Right lobe of liver (tissue), 6 donors: ENCODE results near the gene VAMP5. TPM values are rescaled to one million over a fixed set of nuclear protein-coding genes. Genes with fewer than 3 reads are reported as not detected.

Experiments
- ATAC-seq, 4 donors: fragments of 200-7000 bp; cut with Tn5 transposase; one replicate each; pipeline ENCODE4 v1.9.1; 2020; ENCODE audit warnings: mild to moderate bottlenecking in 4 of 4, moderate library complexity in 4 of 4
- DNase-seq, 3 donors: peaks; one replicate each; pipeline ENCODE4 v3.0.0-alpha.2; 2020
- H3K27ac ChIP-seq, 3 donors: fragments of 200-600 bp; one replicate each; pipeline ENCODE4 v1.8.0; 2022
- H3K27me3 ChIP-seq, 2 donors: fragments of 200-600 bp; one replicate each; pipeline ENCODE4 v1.8.0; 2022
- H3K36me3 ChIP-seq, 4 donors: fragments of 200-600 bp; sonication (generic) in 1 of 4; one replicate each; pipeline versions ENCODE4 v1.5.1 to v1.8.0; 2017 to 2022; ENCODE audit warnings: control low read depth in 1 of 4
- H3K4me1 ChIP-seq, 4 donors: fragments of 200-600 bp; sonication (generic) in 1 of 4; one replicate each; pipeline versions ENCODE4 v1.5.1 to v1.8.0; 2017 to 2022; ENCODE audit warnings: control low read depth in 1 of 4
- H3K4me3 ChIP-seq, 3 donors: fragments of 200-600 bp; one replicate each; pipeline ENCODE4 v1.8.0; 2022
- H3K9me3 ChIP-seq, 4 donors: fragments of 200-600 bp; sonication (generic) in 1 of 4; one replicate each; pipeline versions ENCODE4 v1.5.1 to v1.8.0; 2017 to 2022; ENCODE audit warnings: control low read depth in 1 of 4
- CTCF ChIP-seq, 4 donors: fragments of 200-600 bp in 3 of 4; fragments of 450-650 bp in 1 of 4; IDR thresholded peaks; one replicate each; pipeline versions ENCODE4 v1.5.1 to v1.8.0; 2016 to 2022; ENCODE audit warnings: antibody characterized with exemption in 4 of 4, mild to moderate bottlenecking in 2 of 4
- POLR2A ChIP-seq: fragments of 450-650 bp; IDR thresholded peaks from one replicate; pipeline ENCODE4 v1.6.1; 2017; ENCODE audit warnings: antibody characterized with exemption, mild to moderate bottlenecking
- WGBS: methylation state at CpG from one replicate; pipeline ENCODE4 v1.1.6; 2018; ENCODE audit warnings: low coverage, low lambda C conversion rate; ENCODE audit not compliant: insufficient coverage; ENCODE audit errors: missing lambda C conversion rate; 5-methylcytosine and 5-hydroxymethylcytosine counted together
- intact Hi-C, 2 donors: fragments of 100-400 bp; cut with DNase I; formaldehyde crosslinking; loops; one replicate each; pipeline versions ENCODE4 v1.11.2 to v1.14.1; 2022
- total RNA-seq, 6 experiments: library from RNA; depleted of rRNA in 2 of 6; stranded (reverse); fragments of >200 nt in 2 of 6; fragmentation: NEBNext Ultra II Directional in 3 of 6; extraction: Animal tissue kit (Norgen Biotek cat#: 25700) in 3 of 6; gene quantifications; one replicate each; pipeline versions ENCODE4 v1.1.0 to v1.2.4, GENCODE V29; 2016 to 2023
- donor health status: DM: no; HTN: yes; CAD: no.
- donor health status: DM: no; HTN: no; CAD: no.
- donor health status: DM: no; HTN: no; CAD: no.
- donor health status: DM: no; HTN: yes; CAD: no.
- donor health status: DM: no; HTN: yes; CAD: no.

Gene VAMP5
- total RNA-seq, 6 experiments from 2014 or later, result 27.2 to 50.1 (median 34.7) TPM

- no peak for ATAC-seq
- 30% methylated on average over 3 of the region's 3 CpGs for WGBS
- no peaks in the 10 kb centered on the region for H3K36me3 ChIP-seq
Observed at GRCh38 chr2:85577063-85577385, 7.2 kb upstream of the VAMP5 start.

DNA sequence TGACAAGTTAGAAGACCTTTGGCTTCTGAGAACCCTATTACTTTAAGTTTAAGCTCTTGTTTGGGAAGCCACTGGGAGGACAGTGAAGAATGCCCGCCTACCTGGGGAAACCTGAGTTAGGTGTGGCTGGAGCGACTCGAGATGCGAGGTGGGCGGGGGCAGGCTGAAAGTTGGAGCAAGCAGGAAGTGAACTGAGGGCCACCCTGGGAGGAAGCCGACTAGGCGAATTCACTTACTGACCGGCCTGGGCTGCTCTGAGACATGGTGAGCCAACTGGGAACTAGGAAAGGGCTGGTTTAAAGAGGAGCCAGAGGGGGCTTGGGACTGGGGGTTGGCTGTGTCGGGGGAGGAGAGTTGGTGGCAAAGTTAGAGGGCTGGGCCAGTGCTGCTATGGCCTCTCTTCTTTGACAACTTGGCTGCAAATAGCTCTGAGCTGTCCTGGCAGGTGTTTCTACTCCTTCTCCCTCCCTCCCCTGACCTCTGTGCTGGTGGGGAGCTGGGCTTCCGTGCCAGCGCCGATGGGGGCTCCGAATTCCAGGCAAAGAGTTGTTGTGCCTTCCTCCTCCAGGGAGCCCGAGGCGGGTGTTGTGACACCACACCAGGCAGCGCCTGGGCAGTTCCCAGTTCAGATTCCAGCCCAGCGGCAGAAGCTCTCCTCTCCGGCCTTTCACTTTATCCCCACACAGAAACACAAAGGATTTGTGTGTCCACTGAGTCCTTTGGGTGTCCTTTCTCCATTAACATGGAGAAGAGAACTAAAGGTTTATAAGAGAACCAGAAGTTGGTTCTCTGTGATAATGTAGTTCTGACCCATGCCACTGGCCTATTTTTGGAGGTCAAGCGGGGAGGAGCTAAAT, 6.6 kb upstream of the VAMP5 start, which contains the start of gene VAMP8:
VAMP8 (plus strand) TSS at position 201 of the 857 bp plus-strand sequence; CDS start at position 262, 61 bp downstream.
- DNase-seq, result peak; percentile 73 to 79 (median 77)
- peaks cover 0 to 13% (median 0%) of the 10 kb centered on the region in 4 donors for H3K4me1 ChIP-seq
- H3K27ac ChIP-seq, result peak within 1 kb of the TSS; percentile 65 to 79 (median 73)
- intact Hi-C loops, result no loop called here
- H3K36me3 ChIP-seq, result no peaks in the 10 kb centered on the region
- H3K4me3 ChIP-seq, result peak within 1 kb of the TSS; percentile 56 to 63 (median 59)
- H3K9me3 ChIP-seq, result no peaks in the 10 kb centered on the region
- peak; percentile 83 to 84 (median 84) for ATAC-seq
- no peaks in the 10 kb centered on the region for H3K27me3 ChIP-seq
- WGBS, result 10% methylated on average over 14 of the region's 19 CpGs
- TF ChIP-seq CTCF (IDR thresholded peaks at IDR 0.05) (no peak), POLR2A (no peak)

More at GRCh38 chr2:85577063-85577385, 7.2 kb upstream of the VAMP5 start:
- intact Hi-C loops, result no loop called here
- H3K4me3 ChIP-seq, result peak overlapping the region; percentile 56 to 63 (median 59)
- TF ChIP-seq POLR2A (no peak), CTCF (IDR thresholded peaks at IDR 0.05) (no peak)
- H3K27ac ChIP-seq, result peak overlapping the region; percentile 65 to 79 (median 73)
- H3K9me3 ChIP-seq, result no peaks in the 10 kb centered on the region
- H3K4me1 ChIP-seq, result peaks cover 0 to 13% (median 0%) of the 10 kb centered on the region in 4 donors
- no peaks in the 10 kb centered on the region for H3K27me3 ChIP-seq
- no peak for DNase-seq

DNA sequence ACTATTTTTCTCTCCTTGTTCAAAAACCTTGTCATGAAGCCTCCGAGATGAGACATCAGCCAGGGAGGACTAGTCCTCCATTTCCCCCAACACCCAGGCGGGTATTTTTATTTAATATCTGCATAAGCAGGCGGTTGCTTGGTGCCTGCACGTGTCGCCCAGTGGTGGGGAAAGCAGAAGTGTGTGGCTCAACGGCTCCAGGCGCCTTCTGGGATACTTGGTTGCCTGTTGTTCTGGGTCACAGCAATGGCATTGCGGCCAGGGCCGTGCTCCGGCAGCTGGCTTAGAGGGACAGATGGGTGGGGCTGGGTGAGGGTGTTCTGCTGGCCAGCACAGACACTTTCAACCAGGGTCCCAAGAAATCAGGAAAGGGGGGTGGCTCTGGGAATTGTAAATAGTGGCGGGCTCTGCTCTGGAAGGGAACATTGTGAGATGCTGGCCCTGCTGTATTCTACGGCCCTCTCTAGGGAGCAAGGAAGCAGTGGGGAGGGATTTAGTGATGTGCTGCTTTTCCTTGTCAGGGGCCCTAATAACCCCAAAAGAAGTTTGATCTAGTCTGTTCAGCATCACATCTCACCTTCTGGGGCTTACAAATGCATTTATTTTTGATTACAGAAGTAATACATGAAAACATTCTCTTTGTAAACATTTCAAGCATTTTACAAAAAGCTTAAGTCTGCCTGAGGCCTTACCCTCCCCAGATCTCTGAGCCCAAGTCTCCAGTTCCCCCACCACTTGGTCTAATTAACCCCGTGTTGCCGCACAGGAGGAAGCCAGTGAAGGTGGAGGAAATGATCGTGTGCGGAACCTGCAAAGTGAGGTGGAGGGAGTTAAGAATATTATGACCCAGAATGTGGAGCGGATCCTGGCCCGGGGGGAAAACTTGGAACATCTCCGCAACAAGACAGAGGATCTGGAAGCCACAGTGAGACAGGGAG, 5.7 kb upstream of the VAMP5 start:
- Histone ChIP-seq H3K27me3 (no peaks in the 10 kb centered on the region), H3K27ac (peak overlapping the region; percentile 65 to 79 (median 73)), H3K4me1 (peaks cover 0 to 15% (median under 1%) of the 10 kb centered on the region in 4 donors), H3K4me3 (peak overlapping the region; percentile 56 to 63 (median 59)), H3K36me3 (no peaks in the 10 kb centered on the region), H3K9me3 (no peaks in the 10 kb centered on the region)
- no peak for TF ChIP-seq CTCF (IDR thresholded peaks at IDR 0.05)
- no peak for TF ChIP-seq POLR2A
- whole genome bisulfite sequencing, result 18% methylated on average over 19 of the region's 19 CpGs
- ATAC-seq (peak; percentile 57 to 65 (median 59)), DNase-seq (peak in 2 of 3 donors; percentile 57 to 71)
- intact Hi-C loops, result no loop called here

- Histone ChIP-seq H3K36me3 (no peaks in the 10 kb centered on the region), H3K4me3 (peak overlapping the region in 2 of 3 donors; percentile 2 to 63), H3K4me1 (peaks cover 0 to 20% (median 3%) of the 10 kb centered on the region in 4 donors), H3K27me3 (no peaks in the 10 kb centered on the region), H3K9me3 (no peaks in the 10 kb centered on the region), H3K27ac (peak overlapping the region; percentile 65 to 79 (median 73))
- ATAC-seq (no peak), DNase-seq (no peak)
- intact Hi-C loops, result no loop called here
- 45% methylated on average over 5 of the region's 6 CpGs for WGBS
- no peak for TF ChIP-seq POLR2A
- TF ChIP-seq CTCF (IDR thresholded peaks at IDR 0.05), result no peak
Observed at GRCh38 chr2:85579266-85579935, 4.8 kb upstream of the VAMP5 start.
